NCI-H146 treated with DMSO at 0.1 percent for 48 hours (cell line): ENCODE measurements around the gene DPH2.

ENCODE experiments used
- DNase-seq: peaks from one replicate; lab custom pipeline; 2025; ENCODE audit not compliant: unreplicated experiment; lab: John Stamatoyannopoulos, UW

The DPH2 gene

GRCh38 chr1:43997295-43997999 lies 27.6 kb downstream of the DPH2 start:
- peak; percentile 47 for DNase-seq

- no peak for DNase-seq
Observed at GRCh38 chr1:43998000-43998378, 28.2 kb downstream of the DPH2 start.

- DNase-seq = no peak
Observed at GRCh38 chr1:43999455-43999854, 29.6 kb downstream of the DPH2 start.

GRCh38 chr1:44000122-44000665 lies 30.4 kb downstream of the DPH2 start:
- no peak for DNase-seq

GRCh38 chr1:44002165-44002564 lies 32.4 kb downstream of the DPH2 start:
- DNase-seq = no peak

- DNase-seq = no peak
Observed at GRCh38 chr1:44002606-44003157, 32.9 kb downstream of the DPH2 start.

GRCh38 chr1:44008259-44008658 lies 38.4 kb downstream of the DPH2 start:
- DNase-seq = no peak

- no peak for DNase-seq
Observed at GRCh38 chr1:44010935-44011471, 41.2 kb downstream of the DPH2 start.

- no peak for DNase-seq
Observed at GRCh38 chr1:44012404-44012803, 42.6 kb downstream of the DPH2 start.

GRCh38 chr1:44012941-44013609 lies 43.3 kb downstream of the DPH2 start:
- DNase-seq = no peak

- no peak for DNase-seq
Observed at GRCh38 chr1:44013949-44014348, 44.1 kb downstream of the DPH2 start.

- DNase-seq = no peak
Observed at GRCh38 chr1:44014365-44015104, 44.7 kb downstream of the DPH2 start.

GRCh38 chr1:44015206-44015605 lies 45.4 kb downstream of the DPH2 start:
- no peak for DNase-seq

- DNase-seq = no peak
Observed at GRCh38 chr1:44016041-44016889, 46.5 kb downstream of the DPH2 start.

GRCh38 chr1:44016890-44017400 lies 47.1 kb downstream of the DPH2 start:
- no peak for DNase-seq

- no peak for DNase-seq
Observed at GRCh38 chr1:44019466-44019948, 49.7 kb downstream of the DPH2 start.

- DNase-seq = no peak
Observed at GRCh38 chr1:44020464-44020863, 50.7 kb downstream of the DPH2 start.

GRCh38 chr1:44021156-44021555 lies 51.3 kb downstream of the DPH2 start:
- DNase-seq = no peak

GRCh38 chr1:44021581-44022321 lies 51.9 kb downstream of the DPH2 start:
- no peak for DNase-seq
